Activated naive CD4-positive, alpha-beta T cell (primary cell): ENCODE data around the gene ALG13.
A peak's percentile ranks its signal among the peaks of the same experiment; 100 is the strongest.
"Not testable (repeated sequence)": the region's sequence is repeated elsewhere in the genome, so short reads cannot be mapped to it uniquely, and the experiment has no call there.

ENCODE experiments used
- DNase-seq, 4 experiments: peaks; one replicate each; lab custom pipeline; 2025; lab: John Stamatoyannopoulos, UW

ALG13 gene

GRCh38 chrX:111680988-111681779, at the start of gene ALG13:
ALG13 (plus strand) TSS chrX:111681170; CDS start chrX:111681219, 49 bp downstream.
- DNase-seq, result peak; percentile 44 to 83 (median 67)

- no peak for DNase-seq
Measured at GRCh38 chrX:111634823-111635729, 45.9 kb upstream of the ALG13 start.

- no peak for DNase-seq
Measured at GRCh38 chrX:111641969-111642368, 39.0 kb upstream of the ALG13 start.

GRCh38 chrX:111645165-111645564, 35.8 kb upstream of the ALG13 start:
- DNase-seq, result not testable (repeated sequence)

GRCh38 chrX:111645607-111646006, 35.4 kb upstream of the ALG13 start:
- DNase-seq, result no peak

GRCh38 chrX:111646515-111646914, 34.5 kb upstream of the ALG13 start:
- DNase-seq, result no peak

- no peak for DNase-seq
Measured at GRCh38 chrX:111648802-111649201, 32.2 kb upstream of the ALG13 start.

- DNase-seq, result no peak
Measured at GRCh38 chrX:111649638-111650037, 31.3 kb upstream of the ALG13 start.

GRCh38 chrX:111650845-111651244, 30.1 kb upstream of the ALG13 start:
- DNase-seq, result no peak

- DNase-seq, result no peak
Measured at GRCh38 chrX:111652719-111653118, 28.3 kb upstream of the ALG13 start.

- no peak for DNase-seq
Measured at GRCh38 chrX:111661241-111661640, 19.7 kb upstream of the ALG13 start.

- no peak for DNase-seq
Measured at GRCh38 chrX:111662292-111662691, 18.7 kb upstream of the ALG13 start.

GRCh38 chrX:111671668-111672067, 9.3 kb upstream of the ALG13 start:
- DNase-seq, result no peak

- DNase-seq, result no peak
Measured at GRCh38 chrX:111687305-111687704, 6.3 kb downstream of the ALG13 start.

- DNase-seq, result no peak
Measured at GRCh38 chrX:111695297-111695880, 14.4 kb downstream of the ALG13 start.

GRCh38 chrX:111719426-111720210, 38.6 kb downstream of the ALG13 start:
- no peak for DNase-seq

GRCh38 chrX:111728096-111728495, 47.1 kb downstream of the ALG13 start:
- no peak for DNase-seq

- no peak for DNase-seq
Measured at GRCh38 chrX:111731351-111731750, 50.4 kb downstream of the ALG13 start.

- no peak for DNase-seq
Measured at GRCh38 chrX:111736571-111736970, 55.6 kb downstream of the ALG13 start.

GRCh38 chrX:111742018-111742417, 61.0 kb downstream of the ALG13 start:
- no peak for DNase-seq

GRCh38 chrX:111743316-111743715, 62.3 kb downstream of the ALG13 start:
- DNase-seq, result no peak

GRCh38 chrX:111756486-111756885, 75.5 kb downstream of the ALG13 start:
- no peak for DNase-seq
